Measurements from ENCODE around the gene TMED4. TPM values are rescaled to one million over a fixed set of nuclear protein-coding genes. Genes with fewer than 3 reads are reported as not detected.

The TMED4 gene
- total and polyA plus RNA-seq, 10 of the 15 experiments (the other 5 are each of a cell fraction or from before 2014, with no cell fraction given) = 20.8 to 71.3 (median 51.0) TPM

DNA sequence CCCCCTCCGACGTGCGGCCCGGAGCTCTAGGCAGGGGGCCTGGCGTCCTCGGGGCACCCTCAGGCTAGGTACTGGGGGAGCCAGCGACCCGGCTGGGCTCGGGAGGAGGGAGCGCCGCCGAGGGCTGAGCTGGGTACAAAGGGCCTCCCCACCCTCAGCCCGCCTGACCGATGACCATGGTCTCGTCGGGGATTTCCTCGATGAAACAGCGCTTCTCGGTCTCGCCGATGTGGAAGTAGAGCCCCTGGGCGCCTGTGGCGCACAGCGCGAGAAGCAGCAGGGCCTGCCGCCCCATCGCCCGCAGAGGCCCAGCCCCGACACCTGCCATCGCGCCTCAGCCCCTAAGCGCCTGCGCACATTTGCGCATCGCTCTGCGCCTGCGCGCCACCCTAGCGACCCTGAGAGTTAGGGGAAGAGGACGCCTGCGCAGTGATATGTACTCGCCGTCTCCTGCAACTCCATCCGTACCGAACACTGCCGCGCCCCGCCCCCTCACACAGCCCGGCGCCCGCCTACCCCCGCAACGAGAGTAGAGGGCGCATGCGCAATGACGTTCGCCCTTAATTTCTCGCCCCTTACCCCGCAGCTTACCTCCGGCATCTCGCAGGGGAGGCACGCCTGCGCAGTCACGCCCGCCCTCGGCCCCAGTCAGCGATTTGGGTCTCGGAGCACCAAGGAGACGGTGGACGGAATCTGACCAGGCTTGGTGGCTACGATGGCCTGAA lies at the start of gene TMED4 (continued):
- TF ChIP-seq, protein P1, sequence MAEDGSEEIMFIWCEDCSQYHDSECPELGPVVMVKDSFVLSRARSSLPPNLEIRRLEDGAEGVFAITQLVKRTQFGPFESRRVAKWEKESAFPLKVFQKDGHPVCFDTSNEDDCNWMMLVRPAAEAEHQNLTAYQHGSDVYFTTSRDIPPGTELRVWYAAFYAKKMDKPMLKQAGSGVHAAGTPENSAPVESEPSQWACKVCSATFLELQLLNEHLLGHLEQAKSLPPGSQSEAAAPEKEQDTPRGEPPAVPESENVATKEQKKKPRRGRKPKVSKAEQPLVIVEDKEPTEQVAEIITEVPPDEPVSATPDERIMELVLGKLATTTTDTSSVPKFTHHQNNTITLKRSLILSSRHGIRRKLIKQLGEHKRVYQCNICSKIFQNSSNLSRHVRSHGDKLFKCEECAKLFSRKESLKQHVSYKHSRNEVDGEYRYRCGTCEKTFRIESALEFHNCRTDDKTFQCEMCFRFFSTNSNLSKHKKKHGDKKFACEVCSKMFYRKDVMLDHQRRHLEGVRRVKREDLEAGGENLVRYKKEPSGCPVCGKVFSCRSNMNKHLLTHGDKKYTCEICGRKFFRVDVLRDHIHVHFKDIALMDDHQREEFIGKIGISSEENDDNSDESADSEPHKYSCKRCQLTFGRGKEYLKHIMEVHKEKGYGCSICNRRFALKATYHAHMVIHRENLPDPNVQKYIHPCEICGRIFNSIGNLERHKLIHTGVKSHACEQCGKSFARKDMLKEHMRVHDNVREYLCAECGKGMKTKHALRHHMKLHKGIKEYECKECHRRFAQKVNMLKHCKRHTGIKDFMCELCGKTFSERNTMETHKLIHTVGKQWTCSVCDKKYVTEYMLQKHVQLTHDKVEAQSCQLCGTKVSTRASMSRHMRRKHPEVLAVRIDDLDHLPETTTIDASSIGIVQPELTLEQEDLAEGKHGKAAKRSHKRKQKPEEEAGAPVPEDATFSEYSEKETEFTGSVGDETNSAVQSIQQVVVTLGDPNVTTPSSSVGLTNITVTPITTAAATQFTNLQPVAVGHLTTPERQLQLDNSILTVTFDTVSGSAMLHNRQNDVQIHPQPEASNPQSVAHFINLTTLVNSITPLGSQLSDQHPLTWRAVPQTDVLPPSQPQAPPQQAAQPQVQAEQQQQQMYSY (CRISPR knock-in tag; IDR thresholded peaks at IDR 0.05) = no peak
- TF ChIP-seq SREBF2 (IDR thresholded peaks at IDR 0.05; ENCODE audit: low read length) (no peak), KLF5 (IDR thresholded peaks at IDR 0.05; ENCODE audit: partially characterized antibody) (no peak), ZSCAN29 (IDR thresholded peaks at IDR 0.05) (no peak), ZNF217 (IDR thresholded peaks at IDR 0.05) (no peak), SMAD1 (IDR thresholded peaks at IDR 0.05; ENCODE audit: low read depth, partially characterized antibody) (no peak), FOXM1 (IDR thresholded peaks at IDR 0.05; ENCODE audit: low read depth, low read length) (no peak), HCFC1 (IDR thresholded peaks at IDR 0.05; ENCODE audit: low read length) (no peak), RAD21 (IDR thresholded peaks at IDR 0.05; ENCODE audit: insufficient read depth, low read depth, low read length) (no peak), MYC (IDR thresholded peaks at IDR 0.05; ENCODE audit: insufficient read depth, insufficient read length, insufficient replicate concordance, low read length, severe bottlenecking) (peak; percentile 47), BCLAF1 (IDR thresholded peaks at IDR 0.05) (no peak), POLR2AphosphoS5 (IDR thresholded peaks at IDR 0.05; ENCODE audit: low read length) (peak; percentile 92), BMI1 (IDR thresholded peaks at IDR 0.05; ENCODE audit: borderline replicate concordance) (no peak), EP300 (IDR thresholded peaks at IDR 0.05; ENCODE audit: borderline replicate concordance in 1 of 2, control insufficient read depth in 1 of 2, low read depth in 2 of 2, low read length in 2 of 2) (no peak), NKRF (conservative IDR thresholded peaks at IDR 0.05) (peak; percentile 88; the same call in 1 of the 2 replicates), FOS (IDR thresholded peaks at IDR 0.05; ENCODE audit: borderline replicate concordance, extremely low read depth, insufficient read length) (no peak), POLR2AphosphoS2 (IDR thresholded peaks at IDR 0.05; ENCODE audit: low read depth, low read length) (peak; percentile 83; the same call in 1 of the 2 replicates), TAF1 (IDR thresholded peaks at IDR 0.05; ENCODE audit: borderline replicate concordance, low read depth, low read length) (peak; percentile 58; the same call in 1 of the 2 replicates), RFX5 (IDR thresholded peaks at IDR 0.05; ENCODE audit: low read depth, low read length) (no peak)
- TF ChIP-seq, protein P2, sequence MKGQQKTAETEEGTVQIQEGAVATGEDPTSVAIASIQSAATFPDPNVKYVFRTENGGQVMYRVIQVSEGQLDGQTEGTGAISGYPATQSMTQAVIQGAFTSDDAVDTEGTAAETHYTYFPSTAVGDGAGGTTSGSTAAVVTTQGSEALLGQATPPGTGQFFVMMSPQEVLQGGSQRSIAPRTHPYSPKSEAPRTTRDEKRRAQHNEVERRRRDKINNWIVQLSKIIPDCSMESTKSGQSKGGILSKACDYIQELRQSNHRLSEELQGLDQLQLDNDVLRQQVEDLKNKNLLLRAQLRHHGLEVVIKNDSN (IDR thresholded peaks at IDR 0.05; ENCODE audit: borderline replicate concordance, extremely low read length, insufficient read depth, low read depth, low read length) = no peak
